Caco-2 (cell line): Measurements from ENCODE around the gene CALB2. TPM values are rescaled to one million over a fixed set of nuclear protein-coding genes. Genes with fewer than 3 reads are reported as not detected.

Source experiments
- BruUV-seq: library from RNA; stranded (reverse); fragments of 400-500 nt; replicated peaks from 2 replicates; lab custom pipeline; 2021; lab: Mats Ljungman, UMichigan
- CTCF ChIA-PET: fragments of 300-600 bp; sonication (Branson Sonifier 250); formaldehyde crosslinking; loops from one replicate; lab custom pipeline; 2022; ENCODE audit warnings: antibody characterized with exemption; lab: Charles Lee
- POLR2A ChIA-PET: fragments of 300-600 bp; sonication (Branson Sonifier 250); formaldehyde crosslinking; loops from one replicate; lab custom pipeline; 2022; ENCODE audit warnings: antibody characterized with exemption; lab: Charles Lee
- DNase-seq, 2 experiments: peaks; one replicate each; pipeline versions ENCODE4 v3.0.0 to v3.0.0-alpha.2; 2020 to 2022
- H3K27me3 ChIP-seq: replicated peaks from 2 replicates; pipeline ENCODE4 v1.6.0; 2011; ENCODE audit warnings: low read length; ENCODE audit not compliant: control insufficient read depth, insufficient read depth
- H3K36me3 ChIP-seq: 2 replicates; pipeline ENCODE4 v1.5.1; 2011; ENCODE audit warnings: low read length; ENCODE audit not compliant: control insufficient read depth, insufficient read depth
- H3K4me1 ChIP-seq: fragments of 250-450 bp; sonication (Bioruptor Pico); 2 replicates; pipeline ENCODE4 v1.5.1; 2020; ENCODE audit warnings: mild to moderate bottlenecking
- H3K4me3 ChIP-seq: 2 replicates; pipeline ENCODE4 v1.5.1; 2011; ENCODE audit warnings: low read depth, mild to moderate bottlenecking, control low read depth, low read length
- H3K9me3 ChIP-seq: fragments of 250-450 bp; sonication (Bioruptor Pico); 2 replicates; pipeline ENCODE4 v1.5.1; 2020; ENCODE audit warnings: mild to moderate bottlenecking, moderate library complexity
- H3K27ac Mint-ChIP-seq: one replicate; pipeline ENCODE4 v1.8.0; 2022; ENCODE audit warnings: mixed read lengths; ENCODE audit not compliant: unreplicated experiment
- H3K27me3 Mint-ChIP-seq: one replicate; pipeline ENCODE4 v1.8.0; 2022; ENCODE audit warnings: mixed read lengths; ENCODE audit not compliant: insufficient read depth, unreplicated experiment
- H3K36me3 Mint-ChIP-seq: one replicate; pipeline ENCODE4 v1.8.0; 2022; ENCODE audit warnings: mild to moderate bottlenecking, mixed read lengths; ENCODE audit not compliant: insufficient read depth, unreplicated experiment
- H3K4me1 Mint-ChIP-seq: one replicate; pipeline ENCODE4 v1.8.0; 2022; ENCODE audit warnings: low read depth, mixed read lengths; ENCODE audit not compliant: unreplicated experiment
- H3K4me3 Mint-ChIP-seq: one replicate; pipeline ENCODE4 v1.8.0; 2022; ENCODE audit warnings: mild to moderate bottlenecking, moderate library complexity, mixed read lengths; ENCODE audit not compliant: unreplicated experiment
- H3K9me3 Mint-ChIP-seq: one replicate; pipeline ENCODE4 v1.8.0; 2022; ENCODE audit warnings: mixed read lengths; ENCODE audit not compliant: unreplicated experiment
- intact Hi-C: fragments of 100-400 bp; cut with micrococcal nuclease; formaldehyde crosslinking; loops from one replicate; pipeline ENCODE4 v1.10.0; 2022; ENCODE audit not compliant: unreplicated experiment
- total RNA-seq: library from RNA; stranded (reverse); gene quantifications from 2 replicates; pipeline ENCODE4 v1.2.3, GENCODE V29; 2022
- TF ChIP-seq, protein P1 (sequence below), 2 experiments: fragments of 200-600 bp in 1 of 2; IDR thresholded peaks; 1 replicate in 1 of 2; 2 replicates in 1 of 2; pipeline versions ENCODE4 v1.5.1 to v1.8.0; 2011 to 2022; ENCODE audit warnings: antibody characterized with exemption in 1 of 2, control low read depth in 1 of 2, inconsistent platforms in 1 of 2, low read depth in 1 of 2, low read length in 1 of 2, mild to moderate bottlenecking in 1 of 2, moderate library complexity in 1 of 2; ENCODE audit not compliant: insufficient read depth in 1 of 2, severe bottlenecking in 1 of 2, unreplicated experiment in 1 of 2

Gene CALB2
- total RNA-seq, 1 experiment from 2014 or later = not detected

GRCh38 chr16:71421911-71422310 is 63.4 kb downstream of the CALB2 start:
- TF ChIP-seq, protein P1, sequence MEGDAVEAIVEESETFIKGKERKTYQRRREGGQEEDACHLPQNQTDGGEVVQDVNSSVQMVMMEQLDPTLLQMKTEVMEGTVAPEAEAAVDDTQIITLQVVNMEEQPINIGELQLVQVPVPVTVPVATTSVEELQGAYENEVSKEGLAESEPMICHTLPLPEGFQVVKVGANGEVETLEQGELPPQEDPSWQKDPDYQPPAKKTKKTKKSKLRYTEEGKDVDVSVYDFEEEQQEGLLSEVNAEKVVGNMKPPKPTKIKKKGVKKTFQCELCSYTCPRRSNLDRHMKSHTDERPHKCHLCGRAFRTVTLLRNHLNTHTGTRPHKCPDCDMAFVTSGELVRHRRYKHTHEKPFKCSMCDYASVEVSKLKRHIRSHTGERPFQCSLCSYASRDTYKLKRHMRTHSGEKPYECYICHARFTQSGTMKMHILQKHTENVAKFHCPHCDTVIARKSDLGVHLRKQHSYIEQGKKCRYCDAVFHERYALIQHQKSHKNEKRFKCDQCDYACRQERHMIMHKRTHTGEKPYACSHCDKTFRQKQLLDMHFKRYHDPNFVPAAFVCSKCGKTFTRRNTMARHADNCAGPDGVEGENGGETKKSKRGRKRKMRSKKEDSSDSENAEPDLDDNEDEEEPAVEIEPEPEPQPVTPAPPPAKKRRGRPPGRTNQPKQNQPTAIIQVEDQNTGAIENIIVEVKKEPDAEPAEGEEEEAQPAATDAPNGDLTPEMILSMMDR (IDR thresholded peaks at IDR 0.05; ENCODE audit: insufficient read depth in 1 of 2, low read depth in 1 of 2, low read length in 1 of 2, severe bottlenecking in 1 of 2, unreplicated experiment in 1 of 2) = peak; percentile 39 to 60
- Mint-ChIP-seq H3K4me1 (no peaks in the 10 kb centered on the region), H3K4me3 (no peak overlapping the region), H3K27ac (no peak overlapping the region), H3K36me3 (no peaks in the 10 kb centered on the region), H3K27me3 (peaks cover 35% of the 10 kb centered on the region), H3K9me3 (no peaks in the 10 kb centered on the region)
- CTCF ChIA-PET = interaction anchor here (1.2 kb wide), 1 partner anchor 9 kb away, joined by 5 read pairs; no protein-coding TSS in a partner anchor
- Histone ChIP-seq H3K36me3 (no peaks in the 10 kb centered on the region), H3K27me3 (no peaks in the 10 kb centered on the region; the same call in 1 of the 2 replicates), H3K4me1 (no peaks in the 10 kb centered on the region), H3K9me3 (peaks cover 2% of the 10 kb centered on the region; the same call in 1 of the 2 replicates), H3K4me3 (no peak overlapping the region)
- DNase-seq = peak in 1 of 2 experiments; percentile 48
- POLR2A ChIA-PET = no interaction called here
- intact Hi-C loops = no loop called here
- BruUV-seq = no TSS peak

GRCh38 chr16:71423016-71423415 is 64.5 kb downstream of the CALB2 start:
- Mint-ChIP-seq H3K27me3 (peaks cover 35% of the 10 kb centered on the region), H3K9me3 (peaks cover under 1% of the 10 kb centered on the region)

GRCh38 chr16:71423865-71424264 is 65.3 kb downstream of the CALB2 start:
- intact Hi-C loops = no loop called here
- no peak overlapping the region for H3K27ac Mint-ChIP-seq
- no peak overlapping the region for H3K4me3 Mint-ChIP-seq
- peaks cover 11% of the 10 kb centered on the region for H3K9me3 ChIP-seq
- H3K4me1 ChIP-seq = no peaks in the 10 kb centered on the region
- DNase-seq = no peak
- H3K4me1 Mint-ChIP-seq = no peaks in the 10 kb centered on the region
- H3K27me3 Mint-ChIP-seq = peaks cover 29% of the 10 kb centered on the region
- H3K27me3 ChIP-seq = peaks cover 1% of the 10 kb centered on the region
- TF ChIP-seq, protein P1 (IDR thresholded peaks at IDR 0.05; ENCODE audit: insufficient read depth in 1 of 2, low read depth in 1 of 2, low read length in 1 of 2, severe bottlenecking in 1 of 2, unreplicated experiment in 1 of 2) = no peak
- no peak overlapping the region for H3K4me3 ChIP-seq
- POLR2A ChIA-PET = no interaction called here
- H3K9me3 Mint-ChIP-seq = peaks cover 9% of the 10 kb centered on the region
- no peaks in the 10 kb centered on the region for H3K36me3 Mint-ChIP-seq
- CTCF ChIA-PET = interaction anchor here (1.6 kb wide), 1 partner anchor 11 kb away, joined by 5 read pairs; no protein-coding TSS in a partner anchor
- no peaks in the 10 kb centered on the region for H3K36me3 ChIP-seq
- BruUV-seq = no TSS peak

More at GRCh38 chr16:71423016-71423415, 64.5 kb downstream of the CALB2 start:
- BruUV-seq = no TSS peak
- TF ChIP-seq, protein P1 (IDR thresholded peaks at IDR 0.05; ENCODE audit: insufficient read depth in 1 of 2, low read depth in 1 of 2, low read length in 1 of 2, severe bottlenecking in 1 of 2, unreplicated experiment in 1 of 2) = no peak
- intact Hi-C loops = no loop called here
- Mint-ChIP-seq H3K27ac (no peak overlapping the region), H3K4me1 (no peaks in the 10 kb centered on the region), H3K36me3 (no peaks in the 10 kb centered on the region), H3K4me3 (no peak overlapping the region)
- H3K27me3 ChIP-seq = peaks cover 1% of the 10 kb centered on the region
- ChIA-PET CTCF (interaction anchor here (1.6 kb wide), 1 partner anchor 10 kb away, joined by 5 read pairs; no protein-coding TSS in a partner anchor), POLR2A (no interaction called here)
- H3K4me3 ChIP-seq = no peak overlapping the region
- no peaks in the 10 kb centered on the region for H3K4me1 ChIP-seq
- peaks cover 3% of the 10 kb centered on the region; the same call in 1 of the 2 replicates for H3K9me3 ChIP-seq
- DNase-seq = no peak
- no peaks in the 10 kb centered on the region for H3K36me3 ChIP-seq
